Measurements from ENCODE around the gene LSAMP. TPM values are rescaled to one million over a fixed set of nuclear protein-coding genes. Genes with fewer than 3 reads are reported as not detected.

Gene LSAMP
- total RNA-seq, 4 donors from 2014 or later: 1.3 to 8.3 (median 1.8) TPM

- no peaks in the 10 kb centered on the region for H3K27me3 ChIP-seq
- no peaks in the 10 kb centered on the region for H3K9me3 ChIP-seq
- no peak for DNase-seq
- H3K4me3 ChIP-seq: no peak overlapping the region
- no peaks in the 10 kb centered on the region for H3K36me3 ChIP-seq
- H3K4me1 ChIP-seq: no peaks in the 10 kb centered on the region
- no peak overlapping the region for H3K27ac ChIP-seq
- TF ChIP-seq CTCF (IDR thresholded peaks at IDR 0.05) (no peak), POLR2A (IDR thresholded peaks at IDR 0.05) (no peak)
These were observed 406.2 kb downstream of the LSAMP start for GRCh38 chr3:116038968-116039650.

GRCh38 chr3:116037954-116038911 lies 407.1 kb downstream of the LSAMP start:
- TF ChIP-seq POLR2A (IDR thresholded peaks at IDR 0.05) (no peak), CTCF (IDR thresholded peaks at IDR 0.05) (no peak)
- H3K27me3 ChIP-seq: no peaks in the 10 kb centered on the region
- H3K4me3 ChIP-seq: no peak overlapping the region
- H3K9me3 ChIP-seq: no peaks in the 10 kb centered on the region
- DNase-seq: no peak
- no peaks in the 10 kb centered on the region for H3K4me1 ChIP-seq
- no peak overlapping the region for H3K27ac ChIP-seq
- H3K36me3 ChIP-seq: no peaks in the 10 kb centered on the region

GRCh38 chr3:116035429-116035828 lies 409.9 kb downstream of the LSAMP start:
- H3K9me3 ChIP-seq: no peaks in the 10 kb centered on the region
- DNase-seq: no peak
- no peak overlapping the region for H3K27ac ChIP-seq
- TF ChIP-seq CTCF (IDR thresholded peaks at IDR 0.05): no peak
- TF ChIP-seq POLR2A (IDR thresholded peaks at IDR 0.05): no peak
- no peak overlapping the region for H3K4me3 ChIP-seq
- no peaks in the 10 kb centered on the region for H3K36me3 ChIP-seq
- H3K4me1 ChIP-seq: no peaks in the 10 kb centered on the region
- H3K27me3 ChIP-seq: no peaks in the 10 kb centered on the region

- no peaks in the 10 kb centered on the region for H3K36me3 ChIP-seq
- TF ChIP-seq POLR2A (IDR thresholded peaks at IDR 0.05) (no peak), CTCF (IDR thresholded peaks at IDR 0.05) (no peak)
These were observed 410.5 kb downstream of the LSAMP start for GRCh38 chr3:116034794-116035193.

GRCh38 chr3:116034086-116034485 lies 411.2 kb downstream of the LSAMP start:
- Histone ChIP-seq H3K27ac (no peak overlapping the region), H3K4me3 (no peak overlapping the region), H3K36me3 (no peaks in the 10 kb centered on the region), H3K4me1 (no peaks in the 10 kb centered on the region), H3K27me3 (no peaks in the 10 kb centered on the region), H3K9me3 (no peaks in the 10 kb centered on the region)
- TF ChIP-seq POLR2A (IDR thresholded peaks at IDR 0.05) (no peak), CTCF (IDR thresholded peaks at IDR 0.05) (no peak)
- no peak for DNase-seq

More at GRCh38 chr3:116034794-116035193, 410.5 kb downstream of the LSAMP start:
- no peak for DNase-seq
- Histone ChIP-seq H3K4me3 (no peak overlapping the region), H3K9me3 (no peaks in the 10 kb centered on the region), H3K27ac (no peak overlapping the region), H3K4me1 (no peaks in the 10 kb centered on the region), H3K27me3 (no peaks in the 10 kb centered on the region)
